HepG2 (cell line): ENCODE data around the gene DDIAS. TPM values are rescaled to one million over a fixed set of nuclear protein-coding genes. Genes with fewer than 3 reads are reported as not detected.

Experiments used
- ATAC-seq: fragments of 200-7000 bp; cut with Tn5 transposase; 3 replicates; pipeline ENCODE4 v1.9.1; 2020; ENCODE audit warnings: mild to moderate bottlenecking, moderate library complexity
- BruUV-seq: library from RNA; stranded (reverse); fragments of 400-500 nt; replicated peaks from 2 replicates; lab custom pipeline; 2021; lab: Mats Ljungman, UMichigan
- CTCF ChIA-PET: fragments of 300-600 bp; formaldehyde crosslinking; extraction: SDS; loops from one replicate; lab custom pipeline; 2021; ENCODE audit warnings: low total read pairs, inconsistent platforms, low intra/inter-chr PET ratio; lab: Yijun Ruan, JAX
- POLR2A ChIA-PET: fragments of 350-600 bp; sonication (Branson Sonifier 250); formaldehyde crosslinking; loops from one replicate; lab custom pipeline; 2020; ENCODE audit warnings: antibody characterized with exemption, inconsistent platforms; lab: Yijun Ruan, JAX
- DNase-seq: peaks from one replicate; pipeline ENCODE4 v3.0.0-alpha.2; 2015; ENCODE audit warnings: low spot score
- FAIRE-seq: peaks from 3 replicates; lab custom pipeline; 2011; peaks lifted over from hg19 to GRCh38; lab: Jason Lieb, UNC
- H2AFZ ChIP-seq: one replicate; pipeline ENCODE4 v1.6.1; 2011; ENCODE audit warnings: low read length, inconsistent platforms
- H3K27ac ChIP-seq: fragments of 300-600 bp; 3 replicates; pipeline ENCODE4 v1.8.0; 2011; ENCODE audit warnings: mixed run types, mild to moderate bottlenecking, mixed read lengths, low read length, inconsistent platforms; ENCODE audit not compliant: insufficient read depth; ENCODE audit errors: extremely low read length
- H3K27me3 ChIP-seq, 2 experiments: fragments of 200-600 bp in 1 of 2; 2 replicates in 1 of 2; 3 replicates in 1 of 2; pipeline versions ENCODE4 v1.6.0 to v1.8.0; 2011; ENCODE audit warnings: low read length in 2 of 2, mild to moderate bottlenecking in 2 of 2, moderate library complexity in 2 of 2, inconsistent platforms in 1 of 2; ENCODE audit not compliant: insufficient read depth in 2 of 2, control insufficient read depth in 1 of 2
- H3K36me3 ChIP-seq, 2 experiments: fragments of 200-600 bp in 1 of 2; replicated peaks in 1 of 2; 2 replicates in 1 of 2; 3 replicates in 1 of 2; pipeline versions ENCODE4 v1.5.1 to v1.8.0; 2011; ENCODE audit warnings: low read length in 2 of 2, inconsistent platforms in 1 of 2; ENCODE audit not compliant: insufficient read depth in 2 of 2, control insufficient read depth in 1 of 2
- H3K4me1 ChIP-seq: 2 replicates; pipeline ENCODE4 v1.5.1; 2012; ENCODE audit warnings: low read length, inconsistent platforms; ENCODE audit not compliant: insufficient read depth
- H3K4me2 ChIP-seq: 2 replicates; pipeline ENCODE4 v1.6.0; 2011; ENCODE audit warnings: low read depth, low read length, inconsistent platforms
- H3K4me3 ChIP-seq, 3 experiments: fragments of 200-600 bp in 1 of 3; sonication (generic), shearing (Covaris generic) in 1 of 3; replicated peaks in 1 of 3; 2 replicates each; pipeline ENCODE4 v1.5.1; 2011 to 2016; ENCODE audit warnings: low read length in 3 of 3, inconsistent platforms in 2 of 3, low read depth in 2 of 3, mild to moderate bottlenecking in 2 of 3, control low read depth in 1 of 3, mixed read lengths in 1 of 3; ENCODE audit not compliant: insufficient read depth in 1 of 3
- H3K79me2 ChIP-seq: one replicate; pipeline ENCODE4 v1.6.1; 2011; ENCODE audit warnings: low read length, inconsistent platforms; ENCODE audit not compliant: insufficient read depth
- H3K9ac ChIP-seq: 2 replicates; pipeline ENCODE4 v1.6.0; 2011; ENCODE audit warnings: mild to moderate bottlenecking, low read depth, low read length, inconsistent platforms; ENCODE audit not compliant: insufficient read depth
- H3K9me3 ChIP-seq: 2 replicates; pipeline ENCODE4 v1.5.1; 2012; ENCODE audit warnings: mild to moderate bottlenecking, low read length
- H4K20me1 ChIP-seq: 2 replicates; pipeline ENCODE4 v1.6.0; 2011; ENCODE audit warnings: inconsistent platforms, mild to moderate bottlenecking, low read length, moderate library complexity; ENCODE audit not compliant: insufficient read depth
- CREBL2 ChIP-seq: sonication (generic); formaldehyde crosslinking; IDR thresholded peaks from 2 replicates; pipeline ENCODE4 v1.8.1; 2023; ENCODE audit warnings: missing genetic modification reagents, mild to moderate bottlenecking, borderline replicate concordance
- GABPB1 ChIP-seq: IDR thresholded peaks from 2 replicates; pipeline ENCODE4 v1.6.1; 2016; ENCODE audit warnings: mild to moderate bottlenecking, missing genetic modification reagents, moderate library complexity, missing compliant biosample characterization
- MTF2 ChIP-seq: sonication (generic); formaldehyde crosslinking; IDR thresholded peaks from 2 replicates; pipeline ENCODE4 v1.5.0; 2020; ENCODE audit warnings: missing genetic modification reagents, borderline replicate concordance
- NAIF1 ChIP-seq: sonication (generic); formaldehyde crosslinking; IDR thresholded peaks from 2 replicates; pipeline ENCODE4 v1.5.0; 2020; ENCODE audit warnings: mild to moderate bottlenecking, missing genetic modification reagents, borderline replicate concordance
- NCOA2 ChIP-seq: sonication (generic); formaldehyde crosslinking; IDR thresholded peaks from 2 replicates; pipeline ENCODE4 v1.8.0; 2022; ENCODE audit warnings: inconsistent platforms
- TP53 ChIP-seq: sonication (generic); formaldehyde crosslinking; conservative IDR thresholded peaks from 2 replicates; pipeline ENCODE4 v1.4.0; 2020; ENCODE audit warnings: missing genetic modification reagents
- ZBTB46 ChIP-seq: sonication (generic); formaldehyde crosslinking; IDR thresholded peaks from 2 replicates; pipeline ENCODE4 v1.4.0; 2020; ENCODE audit warnings: mild to moderate bottlenecking, missing genetic modification reagents, borderline replicate concordance
- ZC3H4 ChIP-seq: sonication (generic); formaldehyde crosslinking; IDR thresholded peaks from 2 replicates; pipeline ENCODE4 v1.4.0; 2020; ENCODE audit warnings: missing genetic modification reagents, borderline replicate concordance
- ZFP36L1 ChIP-seq: sonication (generic); formaldehyde crosslinking; IDR thresholded peaks from 2 replicates; pipeline ENCODE4 v1.8.0; 2022; ENCODE audit warnings: mild to moderate bottlenecking, missing genetic modification reagents, moderate library complexity
- ZNF333 ChIP-seq: sonication (generic); formaldehyde crosslinking; IDR thresholded peaks from 2 replicates; pipeline ENCODE4 v1.4.0; 2020; ENCODE audit warnings: mild to moderate bottlenecking, missing genetic modification reagents, borderline replicate concordance
- ZNF83 ChIP-seq: sonication (generic); formaldehyde crosslinking; IDR thresholded peaks from 2 replicates; pipeline ENCODE4 v1.4.0; 2020; ENCODE audit warnings: missing genetic modification reagents, mild to moderate bottlenecking, borderline replicate concordance
- WGBS: methylation state at CpG from one replicate; pipeline ENCODE4 v1.1.6; 2017; ENCODE audit warnings: low lambda C conversion rate; 5-methylcytosine and 5-hydroxymethylcytosine counted together
- in situ Hi-C: cut with HindIII; loops from 2 replicates; pipeline ENCODE4 v1.10.0; 2017; ENCODE audit warnings: low pct_unique_long_range_greater_than_20kb; ENCODE audit not compliant: extremely low pct_ligation_motif_present
- intact Hi-C: fragments of 100-400 bp; cut with micrococcal nuclease; formaldehyde crosslinking; loops from one replicate; pipeline ENCODE4 v1.10.0; 2022; ENCODE audit not compliant: unreplicated experiment
- polyA plus RNA-seq, 8 experiments: library from polyadenylated mRNA; depleted of rRNA in 3 of 8; stranded (reverse) in 7 of 8; unstranded in 1 of 8; fragments of >200 nt; fragmentation: Illumina TruSeq in 4 of 8; extraction: Trizol in 4 of 8; gene quantifications; 2 replicates each; pipeline versions ENCODE4 v1.2.1 to v1.2.3, GENCODE V29; 2011 to 2016; ENCODE audit warnings: low read depth in 4 of 8, missing spikeins in 1 of 8, mixed read lengths in 1 of 8; ENCODE audit not compliant: insufficient read depth in 1 of 8
- total RNA-seq, 5 experiments: library from RNA; depleted of rRNA; stranded (reverse); fragments of >200 nt; fragmentation: Illumina TruSeq; extraction: Trizol; gene quantifications; 2 replicates each; pipeline ENCODE4 v1.2.3, GENCODE V29; 2016; ENCODE audit warnings: low read depth in 1 of 5

DDIAS gene
- total and polyA plus RNA-seq, 2 of the 13 experiments (the other 11 are each of a cell fraction or from before 2014, with no cell fraction given), result 3.5 to 13.0 TPM

GRCh38 chr11:82898241-82898640 is 3.3 kb upstream of the DDIAS start:
- in situ Hi-C loops, result no loop called here
- peaks cover 43% of the 10 kb centered on the region for H3K79me2 ChIP-seq
- H3K9me3 ChIP-seq, result no peaks in the 10 kb centered on the region
- FAIRE-seq, result no peak
- no TSS peak for BruUV-seq
- peaks cover 29% of the 10 kb centered on the region for H3K4me1 ChIP-seq
- H2AFZ ChIP-seq, result no peak overlapping the region
- DNase-seq, result no peak
- no peaks in the 10 kb centered on the region for H4K20me1 ChIP-seq
- ChIA-PET CTCF (no interaction called here), POLR2A (no interaction called here)
- H3K36me3 ChIP-seq, result no peaks in the 10 kb centered on the region
- no peak overlapping the region for H3K9ac ChIP-seq
- no peaks in the 10 kb centered on the region; a peak in 1 of 5 replicates for H3K27me3 ChIP-seq
- intact Hi-C loops, result no loop called here
- no peak for ATAC-seq
- TF ChIP-seq NAIF1 (CRISPR knock-in tag) (no peak), GABPB1 (CRISPR knock-in tag) (no peak), NCOA2 (no peak), TP53 (CRISPR knock-in tag) (no peak), ZBTB46 (CRISPR knock-in tag) (no peak), ZC3H4 (CRISPR knock-in tag) (no peak), ZNF83 (CRISPR knock-in tag) (no peak), ZNF333 (CRISPR knock-in tag) (no peak), CREBL2 (CRISPR knock-in tag) (no peak), ZFP36L1 (no peak), MTF2 (CRISPR knock-in tag) (no peak)
- TF ChIP-seq, all 625 proteins: peak for 0
- H3K4me2 ChIP-seq, result peak overlapping the region; percentile 100; the same call in 1 of the 2 replicates
- no peak overlapping the region for H3K4me3 ChIP-seq
- 85% methylated on average over 1 of the region's 1 CpG for WGBS
- no peak overlapping the region for H3K27ac ChIP-seq
